ENCODE results near the gene EPS15.

GRCh38 chr1:51345300-51345687 lies 173.8 kb downstream of the EPS15 start:
- TF ChIP-seq CTCF (IDR thresholded peaks at IDR 0.05) (no peak), POLR2A (IDR thresholded peaks at IDR 0.05) (no peak)

Measured in adrenal gland (tissue), 5 donors.